Measurements from ENCODE around the gene PRELID2. TPM values are rescaled to one million over a fixed set of nuclear protein-coding genes. Genes with fewer than 3 reads are reported as not detected.
"Not testable (repeated sequence)": the region's sequence is repeated elsewhere in the genome, so short reads cannot be mapped to it uniquely, and the experiment has no call there.

The PRELID2 gene
- total RNA-seq: under 1 TPM; 0.12 to 0.17 TPM

- Mint-ChIP-seq H3K4me3 (peak within 1 kb of the TSS; percentile 25), H3K27me3 (ENCODE audit: low read depth) (peaks cover 26% of the 10 kb centered on the region), H3K4me1 (ENCODE audit: low read depth) (no peaks in the 10 kb centered on the region), H3K9me3 (no peaks in the 10 kb centered on the region), H3K36me3 (ENCODE audit: low read depth) (no peaks in the 10 kb centered on the region), H3K27ac (no peak within 1 kb of the TSS)
- peak; percentile 33 for DNase-seq
- CTCF ChIA-PET: interaction anchor here (1.4 to 1.9 kb wide), 2 partner anchors 9 to 10 kb away, joined by 5 read pairs; no protein-coding TSS in a partner anchor
- intact Hi-C loops (cut with micrococcal nuclease): loop anchor here (5.0 kb wide), 1 partner anchor 297 kb away; no protein-coding TSS in a partner anchor
Measured at GRCh38 chr5:145834917-145835847, at the start of gene PRELID2. TSS of gene PRELID2 (minus strand) at chr5:145835342. CDS start at chr5:145835251, 91 bp downstream.

GRCh38 chr5:145874765-145875164 is 39.6 kb upstream of the PRELID2 start:
- no peaks in the 10 kb centered on the region for H3K9me3 Mint-ChIP-seq
- peaks cover 7% of the 10 kb centered on the region for H3K27me3 Mint-ChIP-seq (ENCODE audit: low read depth)
- H3K4me3 Mint-ChIP-seq: no peak overlapping the region
- no peaks in the 10 kb centered on the region for H3K36me3 Mint-ChIP-seq (ENCODE audit: low read depth)
- no peaks in the 10 kb centered on the region for H3K4me1 Mint-ChIP-seq (ENCODE audit: low read depth)
- no peak overlapping the region for H3K27ac Mint-ChIP-seq
- DNase-seq: no peak
- intact Hi-C loops (cut with micrococcal nuclease): no loop called here
- CTCF ChIA-PET: no interaction called here

GRCh38 chr5:145872914-145873313 is 37.8 kb upstream of the PRELID2 start, which contains the start of gene GRXCR2:
TSS of gene GRXCR2 (minus strand) at chr5:145873014. CDS start at chr5:145872968, 46 bp downstream.
- Mint-ChIP-seq H3K27me3 (ENCODE audit: low read depth) (peaks cover 7% of the 10 kb centered on the region), H3K4me3 (no peak within 1 kb of the TSS), H3K36me3 (ENCODE audit: low read depth) (no peaks in the 10 kb centered on the region), H3K4me1 (ENCODE audit: low read depth) (no peaks in the 10 kb centered on the region), H3K9me3 (no peaks in the 10 kb centered on the region), H3K27ac (no peak within 1 kb of the TSS)
- intact Hi-C loops (cut with micrococcal nuclease): no loop called here
- CTCF ChIA-PET: no interaction called here
- no peak for DNase-seq

GRCh38 chr5:145872486-145872885 is 37.3 kb upstream of the PRELID2 start:
- Mint-ChIP-seq H3K36me3 (ENCODE audit: low read depth) (no peaks in the 10 kb centered on the region), H3K4me3 (no peak overlapping the region), H3K9me3 (no peaks in the 10 kb centered on the region), H3K4me1 (ENCODE audit: low read depth) (no peaks in the 10 kb centered on the region), H3K27me3 (ENCODE audit: low read depth) (peaks cover 7% of the 10 kb centered on the region), H3K27ac (no peak overlapping the region)
- CTCF ChIA-PET: interaction anchor here (1.3 kb wide), 1 partner anchor 168 kb away, joined by 3 read pairs; no protein-coding TSS in a partner anchor
- DNase-seq: no peak
- intact Hi-C loops (cut with micrococcal nuclease): no loop called here

GRCh38 chr5:145869753-145870152 is 34.6 kb upstream of the PRELID2 start:
- no peak overlapping the region for H3K4me3 Mint-ChIP-seq
- CTCF ChIA-PET: no interaction called here
- H3K27ac Mint-ChIP-seq: no peak overlapping the region
- intact Hi-C loops (cut with micrococcal nuclease): no loop called here
- H3K36me3 Mint-ChIP-seq (ENCODE audit: low read depth): no peaks in the 10 kb centered on the region
- H3K4me1 Mint-ChIP-seq (ENCODE audit: low read depth): no peaks in the 10 kb centered on the region
- no peak for DNase-seq
- H3K27me3 Mint-ChIP-seq (ENCODE audit: low read depth): peaks cover 5% of the 10 kb centered on the region
- H3K9me3 Mint-ChIP-seq: no peaks in the 10 kb centered on the region

GRCh38 chr5:145867806-145868205 is 32.7 kb upstream of the PRELID2 start:
- H3K9me3 Mint-ChIP-seq: no peaks in the 10 kb centered on the region
- no peaks in the 10 kb centered on the region for H3K4me1 Mint-ChIP-seq (ENCODE audit: low read depth)
- no peak overlapping the region for H3K4me3 Mint-ChIP-seq
- intact Hi-C loops (cut with micrococcal nuclease): no loop called here
- CTCF ChIA-PET: no interaction called here
- no peak overlapping the region for H3K27ac Mint-ChIP-seq
- no peak for DNase-seq
- no peaks in the 10 kb centered on the region for H3K27me3 Mint-ChIP-seq (ENCODE audit: low read depth)
- H3K36me3 Mint-ChIP-seq (ENCODE audit: low read depth): no peaks in the 10 kb centered on the region

- H3K9me3 Mint-ChIP-seq; H3K4me3 Mint-ChIP-seq; H3K27ac Mint-ChIP-seq; H3K27me3 Mint-ChIP-seq (ENCODE audit: low read depth); CTCF ChIA-PET; intact Hi-C loops (cut with micrococcal nuclease); H3K36me3 Mint-ChIP-seq (ENCODE audit: low read depth); DNase-seq; H3K4me1 Mint-ChIP-seq (ENCODE audit: low read depth): not testable (repeated sequence)
Measured at GRCh38 chr5:145864432-145864831, 29.3 kb upstream of the PRELID2 start.

- Mint-ChIP-seq H3K36me3 (ENCODE audit: low read depth) (no peaks in the 10 kb centered on the region), H3K27me3 (ENCODE audit: low read depth) (peaks cover 2% of the 10 kb centered on the region), H3K4me1 (ENCODE audit: low read depth) (no peaks in the 10 kb centered on the region), H3K9me3 (no peaks in the 10 kb centered on the region), H3K4me3 (no peak overlapping the region), H3K27ac (no peak overlapping the region)
- intact Hi-C loops (cut with micrococcal nuclease): no loop called here
- CTCF ChIA-PET: interaction anchor here (1.0 kb wide), 1 partner anchor 37 kb away, joined by 3 read pairs; no protein-coding TSS in a partner anchor
- no peak for DNase-seq
Measured at GRCh38 chr5:145863003-145863402, 27.9 kb upstream of the PRELID2 start.

GRCh38 chr5:145859897-145860296 is 24.8 kb upstream of the PRELID2 start:
- CTCF ChIA-PET: no interaction called here
- DNase-seq: no peak
- no peaks in the 10 kb centered on the region for H3K9me3 Mint-ChIP-seq
- H3K27me3 Mint-ChIP-seq (ENCODE audit: low read depth): peaks cover 10% of the 10 kb centered on the region
- no peak overlapping the region for H3K4me3 Mint-ChIP-seq
- no peak overlapping the region for H3K27ac Mint-ChIP-seq
- intact Hi-C loops (cut with micrococcal nuclease): no loop called here
- peaks cover 3% of the 10 kb centered on the region for H3K4me1 Mint-ChIP-seq (ENCODE audit: low read depth)
- H3K36me3 Mint-ChIP-seq (ENCODE audit: low read depth): no peaks in the 10 kb centered on the region

GRCh38 chr5:145859453-145859852 is 24.3 kb upstream of the PRELID2 start:
- DNase-seq: no peak
- CTCF ChIA-PET: interaction anchor here (0.6 kb wide), 1 partner anchor 331 kb away, joined by 3 read pairs; no protein-coding TSS in a partner anchor
- H3K4me1 Mint-ChIP-seq (ENCODE audit: low read depth): peaks cover 3% of the 10 kb centered on the region
- H3K9me3 Mint-ChIP-seq: no peaks in the 10 kb centered on the region
- no peak overlapping the region for H3K4me3 Mint-ChIP-seq
- no peak overlapping the region for H3K27ac Mint-ChIP-seq
- intact Hi-C loops (cut with micrococcal nuclease): no loop called here
- H3K27me3 Mint-ChIP-seq (ENCODE audit: low read depth): peaks cover 10% of the 10 kb centered on the region
- no peaks in the 10 kb centered on the region for H3K36me3 Mint-ChIP-seq (ENCODE audit: low read depth)

GRCh38 chr5:145858959-145859358 is 23.8 kb upstream of the PRELID2 start:
- H3K4me1 Mint-ChIP-seq (ENCODE audit: low read depth): peaks cover 3% of the 10 kb centered on the region
- DNase-seq: no peak
- no peaks in the 10 kb centered on the region for H3K36me3 Mint-ChIP-seq (ENCODE audit: low read depth)
- no peak overlapping the region for H3K4me3 Mint-ChIP-seq
- H3K27me3 Mint-ChIP-seq (ENCODE audit: low read depth): peaks cover 10% of the 10 kb centered on the region
- CTCF ChIA-PET: interaction anchor here (0.6 kb wide), 1 partner anchor 330 kb away, joined by 3 read pairs; no protein-coding TSS in a partner anchor
- intact Hi-C loops (cut with micrococcal nuclease): no loop called here
- no peak overlapping the region for H3K27ac Mint-ChIP-seq
- H3K9me3 Mint-ChIP-seq: no peaks in the 10 kb centered on the region

GRCh38 chr5:145856285-145856818 is 21.2 kb upstream of the PRELID2 start:
- peak; percentile 29 for DNase-seq
- H3K9me3 Mint-ChIP-seq: no peaks in the 10 kb centered on the region
- CTCF ChIA-PET: interaction anchor here (0.6 kb wide), 1 partner anchor 185 kb away, joined by 7 read pairs; no protein-coding TSS in a partner anchor
- H3K4me1 Mint-ChIP-seq (ENCODE audit: low read depth): peaks cover 3% of the 10 kb centered on the region
- no peaks in the 10 kb centered on the region for H3K36me3 Mint-ChIP-seq (ENCODE audit: low read depth)
- intact Hi-C loops (cut with micrococcal nuclease): no loop called here
- H3K27me3 Mint-ChIP-seq (ENCODE audit: low read depth): peaks cover 11% of the 10 kb centered on the region
- no peak overlapping the region for H3K4me3 Mint-ChIP-seq
- H3K27ac Mint-ChIP-seq: no peak overlapping the region
